GM21526 (cell line): ENCODE results near the gene MAST4.

Source experiments
- ATAC-seq: cut with Tn5 transposase; IDR thresholded peaks from one replicate; pipeline ENCODE4 v1.9.1; 2021; ENCODE audit warnings: moderate library complexity; ENCODE audit not compliant: unreplicated experiment, low FRiP score

Gene MAST4

DNA sequence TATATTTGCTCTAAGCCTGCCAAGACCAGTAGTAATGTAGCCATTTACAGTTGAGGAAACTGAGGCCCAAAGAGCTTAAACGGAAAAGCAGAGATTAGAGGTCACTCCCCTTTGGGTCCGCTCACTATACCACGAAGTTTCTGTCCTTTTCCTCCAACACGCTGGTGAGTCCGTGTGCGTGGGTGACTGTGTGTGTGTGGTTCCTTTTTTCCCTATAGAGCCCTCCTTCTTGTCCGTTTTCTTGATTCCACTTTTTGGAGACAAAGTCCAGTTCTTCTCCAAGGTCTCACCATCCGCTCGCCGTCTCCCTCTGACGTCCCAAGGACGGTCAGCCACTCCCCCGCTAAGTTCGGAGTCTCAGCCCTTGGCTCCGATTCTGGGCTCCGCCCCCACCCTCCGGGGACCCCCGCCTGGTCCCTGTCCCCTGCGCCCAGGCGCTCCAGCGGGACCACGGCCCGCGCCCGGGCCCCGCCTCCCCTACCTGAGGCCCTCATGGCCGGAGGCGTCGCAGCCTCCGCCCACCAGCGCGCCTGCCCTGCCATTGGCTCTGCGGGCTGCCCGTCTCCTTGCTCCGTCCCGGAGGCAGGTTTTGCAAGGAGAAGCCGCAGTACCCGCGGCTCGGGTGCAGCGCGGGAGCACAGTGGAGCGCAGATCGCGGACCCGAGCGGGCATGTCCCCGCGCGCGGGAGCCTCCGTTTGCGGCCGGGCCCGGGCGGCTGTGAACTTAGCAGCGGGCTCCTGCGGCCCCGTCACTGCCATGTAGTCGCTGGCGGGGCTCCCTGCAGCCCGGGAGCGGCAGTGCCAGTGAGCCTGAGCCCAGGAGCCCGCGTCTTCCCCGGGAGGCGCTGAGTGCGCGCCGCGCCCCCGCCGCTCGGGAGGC lies at the start of gene MAST4:
TSS of gene MAST4 (plus strand) at position 638 of the 880 bp plus-strand sequence. CDS start 263 bp downstream, outside the sequence.
- peak; percentile 99 for ATAC-seq

DNA sequence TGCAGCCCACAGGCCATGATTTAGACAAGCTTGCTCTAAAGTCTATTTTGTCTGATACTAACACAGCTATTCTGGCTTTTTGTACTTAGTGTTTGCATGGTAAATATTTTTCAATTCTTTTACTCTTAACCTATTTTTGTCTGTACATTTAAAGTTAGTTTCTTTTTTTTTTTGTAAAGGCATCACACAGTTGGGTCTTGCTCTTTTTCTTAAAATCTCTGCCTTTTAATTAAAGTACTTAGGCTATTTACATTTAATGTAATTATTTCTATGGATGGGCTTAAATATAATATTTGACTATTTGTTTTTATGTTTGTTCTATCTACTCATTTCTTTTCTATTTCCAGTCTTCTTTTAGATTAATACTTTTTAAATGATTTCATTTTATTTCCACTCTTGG lies 49.7 kb upstream of the MAST4 start:
- ATAC-seq: no peak

GRCh38 chr5:66551338-66551737 lies 44.9 kb upstream of the MAST4 start:
- no peak for ATAC-seq

DNA sequence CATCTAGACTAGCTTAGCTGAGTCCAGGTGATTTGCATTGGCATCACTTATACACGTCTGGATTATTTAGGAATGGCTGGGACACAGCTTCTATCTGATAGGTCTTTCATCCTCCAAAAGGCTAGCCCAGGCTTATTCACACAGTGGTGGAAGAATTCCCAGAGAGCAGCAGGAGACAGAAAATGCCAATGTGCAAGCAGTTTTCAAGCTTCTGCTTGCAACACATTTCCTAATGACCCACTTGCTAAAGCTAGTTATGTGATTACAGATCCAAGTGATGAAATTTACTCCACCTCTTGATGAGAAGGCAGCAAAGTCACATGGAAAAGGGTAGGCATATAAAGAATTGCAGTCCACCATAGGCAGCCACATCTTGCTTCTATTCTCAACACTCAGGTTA lies 44.2 kb upstream of the MAST4 start:
- no peak for ATAC-seq

GRCh38 chr5:66553368-66553912 lies 42.8 kb upstream of the MAST4 start:
- no peak for ATAC-seq

- ATAC-seq: peak; percentile 96
Observed at GRCh38 chr5:66553916-66554575, 42.1 kb upstream of the MAST4 start.

- ATAC-seq: no peak
Observed at GRCh38 chr5:66554884-66555283, 41.3 kb upstream of the MAST4 start.

- peak; percentile 52 for ATAC-seq
Observed at GRCh38 chr5:66558560-66558959, 37.6 kb upstream of the MAST4 start.

DNA sequence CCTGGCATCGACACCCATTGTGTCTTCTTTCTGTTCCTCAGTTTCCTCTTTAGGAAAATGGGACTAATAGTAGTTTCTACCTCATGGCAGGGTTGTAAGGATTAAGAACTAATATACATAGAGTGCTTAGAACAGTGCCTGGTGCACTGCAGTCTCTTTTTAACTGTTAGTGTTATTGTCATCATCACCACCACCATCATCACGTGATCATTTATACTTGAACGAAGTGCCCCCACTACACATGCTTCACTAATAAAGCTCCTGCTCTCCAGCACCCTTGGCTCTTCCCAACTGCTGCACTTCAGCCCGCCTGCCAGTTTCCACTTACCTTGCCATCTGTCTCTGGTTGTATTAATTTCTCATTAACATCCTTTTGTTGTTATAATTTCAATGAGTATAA lies 35.8 kb upstream of the MAST4 start:
- no peak for ATAC-seq

- no peak for ATAC-seq
Observed at GRCh38 chr5:66561256-66561990, 34.8 kb upstream of the MAST4 start.

DNA sequence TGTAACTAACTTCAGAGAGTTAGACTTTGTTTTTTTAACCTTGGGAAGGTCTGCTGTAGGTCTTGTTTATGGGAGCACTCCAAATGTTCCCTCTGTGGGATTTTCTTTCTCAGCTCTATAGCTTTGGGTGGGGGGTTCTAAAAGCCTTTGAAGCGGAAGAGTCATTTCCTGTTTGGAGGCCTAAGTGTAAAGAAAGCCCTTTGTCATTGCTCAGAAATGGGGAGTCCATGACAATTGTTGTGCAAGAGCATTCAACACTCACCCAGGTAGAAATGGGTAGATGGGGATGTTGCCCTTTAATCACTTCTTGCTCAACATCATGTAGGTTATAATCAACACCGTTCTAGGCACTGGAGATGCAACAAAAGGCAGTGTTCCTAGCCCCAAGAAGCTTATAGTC lies 30.3 kb upstream of the MAST4 start:
- no peak for ATAC-seq

DNA sequence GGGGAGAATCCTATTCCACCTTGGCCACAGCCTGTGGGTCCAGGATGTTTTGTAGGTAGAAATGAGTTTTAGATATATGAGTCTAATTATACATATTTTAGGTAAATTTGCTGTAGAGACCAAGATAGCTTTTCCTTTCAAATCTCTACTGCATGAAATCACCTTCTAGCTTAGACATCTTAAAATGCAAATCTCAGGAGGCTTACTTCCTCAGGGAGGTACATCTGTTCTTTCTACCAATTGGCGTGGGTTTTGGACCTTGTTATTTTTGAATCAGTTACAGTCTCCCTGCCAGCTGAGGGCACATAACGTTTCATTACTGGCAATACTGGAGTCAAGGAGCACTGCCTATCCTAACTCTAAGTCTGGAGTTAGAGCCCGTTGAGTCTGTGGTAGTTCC lies 28.7 kb upstream of the MAST4 start:
- no peak for ATAC-seq

GRCh38 chr5:66570201-66570600 lies 26.0 kb upstream of the MAST4 start:
- no peak for ATAC-seq

DNA sequence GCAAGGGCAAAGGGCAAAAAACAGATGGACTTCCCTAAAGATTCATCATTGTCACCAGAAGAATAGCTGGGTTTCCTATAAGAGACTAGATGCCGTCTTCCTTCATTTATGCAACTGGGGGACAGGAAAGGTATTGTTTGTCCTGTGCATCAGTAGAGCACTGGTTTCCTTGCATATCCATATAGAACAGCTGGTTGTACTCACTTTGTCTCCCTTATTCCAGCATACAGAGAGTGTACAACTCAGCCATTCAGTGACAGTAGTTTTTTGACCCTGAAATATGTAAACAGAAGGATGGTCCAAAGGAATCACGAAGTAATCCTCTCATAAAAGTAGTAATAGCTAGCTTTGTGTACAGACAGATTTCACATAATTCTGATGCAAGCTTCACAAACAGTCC lies 22.5 kb upstream of the MAST4 start:
- no peak for ATAC-seq

- no peak for ATAC-seq
Observed at GRCh38 chr5:66582499-66583165, 13.6 kb upstream of the MAST4 start.

- no peak for ATAC-seq
Observed at GRCh38 chr5:66585291-66585690, 10.9 kb upstream of the MAST4 start.

DNA sequence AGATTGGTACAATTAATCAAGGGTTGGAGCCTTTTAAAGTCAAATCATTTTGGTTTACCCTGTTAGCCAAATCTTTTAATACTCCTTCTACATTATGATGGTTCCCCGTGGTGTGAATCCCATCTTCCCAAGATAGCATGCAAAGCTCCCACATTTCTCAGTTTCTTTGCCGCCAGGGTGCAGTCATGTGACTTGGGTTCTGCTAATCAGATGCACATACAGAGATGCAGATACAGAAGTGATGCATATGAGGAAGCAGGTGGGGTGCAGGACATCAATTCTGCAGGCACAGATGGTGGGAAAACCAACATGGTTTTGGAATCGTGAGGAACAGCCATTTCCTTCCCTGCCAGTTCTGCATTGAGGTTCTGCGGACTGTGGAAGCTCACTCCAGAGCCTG lies 8.4 kb upstream of the MAST4 start:
- no peak for ATAC-seq

DNA sequence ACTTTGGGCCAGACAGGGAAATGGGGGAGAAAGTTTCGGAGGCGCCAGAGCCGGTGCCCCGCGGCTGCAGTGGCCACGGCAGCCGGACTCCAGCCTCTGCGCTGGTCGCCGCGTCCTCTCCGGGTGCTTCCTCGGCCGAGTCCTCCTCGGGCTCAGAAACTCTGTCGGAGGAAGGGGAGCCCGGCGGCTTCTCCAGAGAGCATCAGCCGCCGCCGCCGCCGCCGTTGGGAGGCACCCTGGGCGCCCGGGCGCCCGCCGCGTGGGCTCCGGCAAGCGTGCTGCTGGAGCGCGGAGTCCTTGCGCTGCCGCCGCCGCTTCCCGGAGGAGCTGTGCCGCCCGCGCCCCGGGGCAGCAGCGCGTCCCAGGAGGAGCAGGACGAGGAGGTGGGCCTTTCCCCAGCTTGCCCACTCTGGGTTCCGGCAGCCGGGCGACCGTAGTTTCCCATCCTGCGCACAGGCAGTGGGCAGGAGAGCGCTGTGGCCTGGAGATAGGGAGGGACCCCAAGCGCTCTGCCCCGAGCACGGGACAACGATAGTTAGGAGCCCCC lies 516 bp downstream of the MAST4 start:
- peak; percentile 28 for ATAC-seq

DNA sequence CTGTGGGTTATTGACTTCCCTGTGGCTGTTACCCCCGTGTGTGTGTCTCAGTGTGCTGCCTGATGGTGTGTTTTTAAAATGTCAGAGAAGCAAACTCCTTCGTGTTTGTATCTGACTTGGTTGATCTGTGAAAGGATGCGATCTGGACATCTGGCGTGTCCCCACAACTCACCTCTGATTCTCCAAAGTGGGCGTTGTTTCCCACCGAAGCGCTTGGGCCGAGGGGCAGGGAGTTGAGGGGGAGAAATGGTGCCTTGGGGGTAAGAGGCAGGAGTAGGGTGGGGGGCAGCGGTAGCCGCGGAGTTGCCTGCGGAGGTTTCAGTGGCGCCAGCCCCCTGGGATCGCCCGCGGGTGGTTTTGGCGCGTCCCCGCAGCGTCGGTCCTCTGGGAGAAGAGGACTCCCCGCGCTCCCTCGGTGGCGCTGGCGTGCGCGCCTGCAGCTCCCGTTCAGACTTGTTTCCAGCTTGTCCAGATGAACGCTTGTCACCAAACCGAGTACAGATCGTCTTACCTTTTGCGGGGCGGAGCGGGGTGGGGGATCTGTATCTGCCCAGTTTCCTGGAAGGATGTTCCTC lies 1.1 kb downstream of the MAST4 start:
- ATAC-seq: no peak

GRCh38 chr5:66602621-66603020 lies 6.4 kb downstream of the MAST4 start:
- no peak for ATAC-seq
